ENCODE results near the gene B9D1. TPM values are rescaled to one million over a fixed set of nuclear protein-coding genes. Genes with fewer than 3 reads are reported as not detected.
A peak's percentile ranks its signal among the peaks of the same experiment; 100 is the strongest.

Gene B9D1
- total RNA-seq, 2 donors from 2014 or later, result 18.7 to 24.6 TPM

DNA sequence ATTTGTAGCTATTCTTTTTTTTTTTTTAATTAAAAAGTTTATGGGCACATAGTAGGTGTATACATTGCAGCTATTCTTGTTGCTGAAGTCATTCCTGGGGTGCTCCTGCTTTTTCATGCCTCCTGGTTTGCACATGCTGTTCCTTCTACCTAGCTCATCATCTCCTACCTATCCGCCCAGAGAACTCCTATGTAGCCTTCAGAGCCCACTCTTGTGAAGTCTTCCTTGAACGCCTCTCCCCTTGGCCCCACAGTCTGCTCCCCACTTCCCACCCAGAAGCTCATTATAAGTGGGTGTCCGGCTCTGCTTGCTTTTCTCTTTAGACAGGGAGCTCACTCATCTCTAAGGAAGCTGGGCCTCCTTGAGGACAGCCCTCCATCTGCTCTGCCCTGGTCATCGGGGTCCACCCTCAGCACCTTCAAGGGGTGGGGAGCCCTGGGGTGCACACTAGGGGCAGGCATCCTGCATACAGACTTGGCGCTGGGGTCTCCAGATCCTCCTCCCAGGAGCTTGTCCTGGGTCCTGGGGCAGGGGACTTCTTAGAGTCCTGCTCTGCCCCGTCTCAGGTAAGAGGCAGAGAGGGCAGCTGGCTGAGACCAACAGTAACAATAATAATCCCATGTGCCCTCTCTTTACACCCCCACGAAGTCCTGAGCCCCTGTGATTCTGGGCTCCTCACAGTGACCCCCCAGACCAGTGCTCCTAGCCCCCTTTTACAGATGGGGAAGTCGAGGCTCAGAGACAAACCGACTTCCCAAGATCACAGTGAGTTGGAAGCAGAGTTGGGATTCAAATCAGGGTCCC, 3.5 kb upstream of the B9D1 start:
- peaks cover 0 to 31% of the 10 kb centered on the region in 2 donors for H3K4me1 ChIP-seq

GRCh38 chr17:19365499-19365817, 2.9 kb upstream of the B9D1 start:
- Histone ChIP-seq H3K4me3 (no peak overlapping the region), H3K4me1 (peaks cover 0 to 26% of the 10 kb centered on the region in 2 donors), H3K27me3 (no peaks in the 10 kb centered on the region), H3K9me3 (no peaks in the 10 kb centered on the region), H3K27ac (no peak overlapping the region), H3K36me3 (no peaks in the 10 kb centered on the region)
- TF ChIP-seq, protein P1, sequence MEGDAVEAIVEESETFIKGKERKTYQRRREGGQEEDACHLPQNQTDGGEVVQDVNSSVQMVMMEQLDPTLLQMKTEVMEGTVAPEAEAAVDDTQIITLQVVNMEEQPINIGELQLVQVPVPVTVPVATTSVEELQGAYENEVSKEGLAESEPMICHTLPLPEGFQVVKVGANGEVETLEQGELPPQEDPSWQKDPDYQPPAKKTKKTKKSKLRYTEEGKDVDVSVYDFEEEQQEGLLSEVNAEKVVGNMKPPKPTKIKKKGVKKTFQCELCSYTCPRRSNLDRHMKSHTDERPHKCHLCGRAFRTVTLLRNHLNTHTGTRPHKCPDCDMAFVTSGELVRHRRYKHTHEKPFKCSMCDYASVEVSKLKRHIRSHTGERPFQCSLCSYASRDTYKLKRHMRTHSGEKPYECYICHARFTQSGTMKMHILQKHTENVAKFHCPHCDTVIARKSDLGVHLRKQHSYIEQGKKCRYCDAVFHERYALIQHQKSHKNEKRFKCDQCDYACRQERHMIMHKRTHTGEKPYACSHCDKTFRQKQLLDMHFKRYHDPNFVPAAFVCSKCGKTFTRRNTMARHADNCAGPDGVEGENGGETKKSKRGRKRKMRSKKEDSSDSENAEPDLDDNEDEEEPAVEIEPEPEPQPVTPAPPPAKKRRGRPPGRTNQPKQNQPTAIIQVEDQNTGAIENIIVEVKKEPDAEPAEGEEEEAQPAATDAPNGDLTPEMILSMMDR (IDR thresholded peaks at IDR 0.05), result no peak
- no peak for DNase-seq (ENCODE audit: low spot score)

More for the DNA sequence above, 3.5 kb upstream of the B9D1 start:
- no peak for DNase-seq (ENCODE audit: low spot score)
- Histone ChIP-seq H3K36me3 (no peaks in the 10 kb centered on the region), H3K9me3 (no peaks in the 10 kb centered on the region), H3K4me3 (no peak overlapping the region), H3K27ac (no peak overlapping the region), H3K27me3 (no peaks in the 10 kb centered on the region)
- TF ChIP-seq, protein P1 (IDR thresholded peaks at IDR 0.05), result no peak

- DNase-seq (ENCODE audit: low spot score), result no peak
- Histone ChIP-seq H3K36me3 (no peaks in the 10 kb centered on the region), H3K27me3 (no peaks in the 10 kb centered on the region), H3K4me1 (peaks cover 0 to 20% of the 10 kb centered on the region in 2 donors), H3K4me3 (no peak overlapping the region), H3K9me3 (no peaks in the 10 kb centered on the region), H3K27ac (no peak overlapping the region)
- TF ChIP-seq, protein P1 (IDR thresholded peaks at IDR 0.05), result no peak
Observed at GRCh38 chr17:19364699-19365498, 2.4 kb upstream of the B9D1 start.

DNA sequence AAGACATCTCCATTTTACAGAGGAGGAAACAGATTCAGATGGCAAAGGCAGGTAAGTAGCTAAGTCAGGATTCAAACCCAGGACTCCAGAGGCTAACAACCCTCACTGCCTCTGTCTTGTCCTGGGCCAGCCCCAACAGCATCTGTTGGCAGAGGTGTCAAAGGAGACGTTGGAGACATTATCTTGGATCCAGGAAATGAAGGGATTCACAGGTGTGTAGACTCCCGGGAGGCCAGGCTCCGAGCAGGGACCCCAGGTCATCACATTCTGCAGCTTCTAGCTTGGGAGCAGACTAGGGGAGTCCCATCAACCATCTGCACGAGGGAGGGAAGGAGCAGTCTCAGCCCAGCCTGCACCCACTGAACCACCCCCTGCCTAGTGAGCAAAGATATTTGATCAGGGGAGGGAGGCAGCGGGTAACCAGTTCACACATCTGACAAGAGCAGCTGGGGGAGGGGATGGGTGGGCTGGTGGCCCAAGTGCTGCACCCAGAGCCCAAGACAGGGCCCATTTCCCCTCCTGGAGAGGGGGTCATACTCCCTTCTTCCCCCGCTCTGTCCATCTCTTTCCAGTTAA, 1.0 kb upstream of the B9D1 start:
- Histone ChIP-seq H3K27me3 (no peaks in the 10 kb centered on the region), H3K36me3 (no peaks in the 10 kb centered on the region), H3K27ac (no peak overlapping the region), H3K4me1 (peaks cover 0 to 18% of the 10 kb centered on the region in 2 donors), H3K9me3 (no peaks in the 10 kb centered on the region), H3K4me3 (no peak overlapping the region)
- TF ChIP-seq, protein P1 (IDR thresholded peaks at IDR 0.05), result no peak
- no peak for DNase-seq (ENCODE audit: low spot score)

DNA sequence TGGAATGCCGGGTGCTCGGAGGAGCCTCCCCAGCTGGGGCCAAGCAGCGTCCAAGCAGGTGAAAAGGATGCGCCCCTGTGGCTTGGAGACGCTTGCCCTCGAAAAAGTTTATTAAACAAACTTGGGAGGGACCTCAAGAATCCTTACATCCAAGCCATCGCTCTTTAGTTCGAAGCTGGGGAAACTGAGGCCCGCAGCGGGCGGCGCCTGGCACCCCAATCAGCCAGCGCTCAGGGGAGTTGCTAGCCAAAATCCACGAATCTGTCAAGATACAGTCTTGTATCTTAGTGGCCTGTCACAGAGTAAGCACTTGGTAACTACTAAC, 553 bp upstream of the B9D1 start:
- no peaks in the 10 kb centered on the region for H3K27me3 ChIP-seq
- TF ChIP-seq, protein P1 (IDR thresholded peaks at IDR 0.05), result no peak
- H3K4me3 ChIP-seq, result peak overlapping the region; percentile 62 to 71
- no peaks in the 10 kb centered on the region for H3K36me3 ChIP-seq
- H3K9me3 ChIP-seq, result no peaks in the 10 kb centered on the region
- peak overlapping the region; percentile 84 to 87 for H3K27ac ChIP-seq
- no peak for DNase-seq (ENCODE audit: low spot score)
- peaks cover 0 to 18% of the 10 kb centered on the region in 2 donors for H3K4me1 ChIP-seq
